Epithelial cell of proximal tubule (primary cell): ENCODE results near the gene RGS7. TPM values are rescaled to one million over a fixed set of nuclear protein-coding genes. Genes with fewer than 3 reads are reported as not detected.

ENCODE experiments used
- DNase-seq: peaks from one replicate; pipeline ENCODE4 v3.0.0-alpha.2; 2011; ENCODE audit warnings: low read depth
- H3K4me3 ChIP-seq: 2 replicates; pipeline ENCODE4 v1.5.1; 2011; ENCODE audit warnings: low read depth, mild to moderate bottlenecking, low read length
- CTCF ChIP-seq: conservative IDR thresholded peaks from 2 replicates; pipeline ENCODE4 v1.5.1; 2012; ENCODE audit warnings: low read depth, mild to moderate bottlenecking, low read length
- total RNA-seq: library from RNA; depleted of rRNA; stranded (reverse); fragments of >200 nt; gene quantifications from 2 replicates; pipeline ENCODE4 v1.2.3, GENCODE V29; 2015

Gene RGS7
- total RNA-seq, 1 donor from 2014 or later: 0.06 TPM

- TF ChIP-seq CTCF: no peak
- H3K4me3 ChIP-seq: no peak overlapping the region
- no peak for DNase-seq
Measured at GRCh38 chr1:240931031-240931430, 426.0 kb downstream of the RGS7 start.

- DNase-seq: no peak
- TF ChIP-seq CTCF: no peak
- H3K4me3 ChIP-seq: no peak overlapping the region
Measured at GRCh38 chr1:240928265-240928664, 428.7 kb downstream of the RGS7 start.

- no peak for DNase-seq
Measured at GRCh38 chr1:240927821-240928220, 429.2 kb downstream of the RGS7 start.

GRCh38 chr1:240925273-240925672 is 431.7 kb downstream of the RGS7 start:
- no peak for TF ChIP-seq CTCF
- DNase-seq: no peak

More at GRCh38 chr1:240927821-240928220, 429.2 kb downstream of the RGS7 start:
- H3K4me3 ChIP-seq: no peak overlapping the region
- no peak for TF ChIP-seq CTCF

GRCh38 chr1:240917976-240918375 is 439.0 kb downstream of the RGS7 start:
- no peak overlapping the region for H3K4me3 ChIP-seq
- no peak for DNase-seq

More at GRCh38 chr1:240925273-240925672, 431.7 kb downstream of the RGS7 start:
- no peak overlapping the region for H3K4me3 ChIP-seq

GRCh38 chr1:240914506-240914905 is 442.5 kb downstream of the RGS7 start:
- TF ChIP-seq CTCF: no peak
- DNase-seq: no peak
- H3K4me3 ChIP-seq: no peak overlapping the region

More at GRCh38 chr1:240917976-240918375, 439.0 kb downstream of the RGS7 start:
- no peak for TF ChIP-seq CTCF

GRCh38 chr1:240912821-240913220 is 444.2 kb downstream of the RGS7 start:
- DNase-seq: no peak
- H3K4me3 ChIP-seq: no peak overlapping the region
- no peak for TF ChIP-seq CTCF
